HG03103 (cell line): ENCODE data around the gene TRA2B.
A peak's percentile ranks its signal among the peaks of the same experiment; 100 is the strongest.

Source experiments
- ATAC-seq: cut with Tn5 transposase; IDR thresholded peaks from one replicate; pipeline ENCODE4 v1.9.1; 2021; ENCODE audit warnings: low read depth; ENCODE audit not compliant: unreplicated experiment

The TRA2B gene

GRCh38 chr3:185954366-185954723, 16.5 kb upstream of the TRA2B start:
- no peak for ATAC-seq

GRCh38 chr3:185950728-185951127, 12.9 kb upstream of the TRA2B start:
- ATAC-seq = no peak

- ATAC-seq = no peak
Measured at GRCh38 chr3:185949515-185949914, 11.7 kb upstream of the TRA2B start.

- no peak for ATAC-seq
Measured at GRCh38 chr3:185948292-185948691, 10.5 kb upstream of the TRA2B start.

- no peak for ATAC-seq
Measured at GRCh38 chr3:185943760-185944106, 5.9 kb upstream of the TRA2B start.

- peak; percentile 87 for ATAC-seq
Measured at GRCh38 chr3:185942907-185943759, 5.3 kb upstream of the TRA2B start.

- no peak for ATAC-seq
Measured at GRCh38 chr3:185942396-185942795, 4.6 kb upstream of the TRA2B start.

GRCh38 chr3:185940951-185941350, 3.1 kb upstream of the TRA2B start:
- no peak for ATAC-seq

- no peak for ATAC-seq
Measured at GRCh38 chr3:185939721-185940120, 1.9 kb upstream of the TRA2B start.

GRCh38 chr3:185936814-185937688, 763 bp downstream of the TRA2B start:
- peak; percentile 33 for ATAC-seq

GRCh38 chr3:185936273-185936629, 1.6 kb downstream of the TRA2B start:
- ATAC-seq = no peak

GRCh38 chr3:185935465-185936272, 2.1 kb downstream of the TRA2B start:
- no peak for ATAC-seq

GRCh38 chr3:185934767-185935464, 2.9 kb downstream of the TRA2B start:
- ATAC-seq = no peak

- ATAC-seq = no peak
Measured at GRCh38 chr3:185934174-185934557, 3.6 kb downstream of the TRA2B start.

- no peak for ATAC-seq
Measured at GRCh38 chr3:185933374-185934173, 4.2 kb downstream of the TRA2B start.

GRCh38 chr3:185931777-185932612, 5.8 kb downstream of the TRA2B start:
- no peak for ATAC-seq

GRCh38 chr3:185930393-185931107, 7.3 kb downstream of the TRA2B start:
- no peak for ATAC-seq
